Mucosa of rectum (tissue), 2 donors: Measurements from ENCODE around the gene NBAS.

ENCODE experiments used
- H3K27ac ChIP-seq, 2 donors: one replicate each; pipeline ENCODE4 v1.7.0; 2013; ENCODE audit warnings: inconsistent platforms in 2 of 2, low read depth in 2 of 2, low read length in 2 of 2
- H3K27me3 ChIP-seq, 2 donors: one replicate each; pipeline ENCODE4 v1.7.0; 2013; ENCODE audit warnings: low read length in 2 of 2; ENCODE audit not compliant: control insufficient read depth in 2 of 2, insufficient read depth in 2 of 2
- H3K36me3 ChIP-seq, 2 donors: one replicate each; pipeline ENCODE4 v1.7.0; 2013; ENCODE audit warnings: low read length in 2 of 2; ENCODE audit not compliant: control insufficient read depth in 2 of 2, insufficient read depth in 2 of 2
- H3K4me1 ChIP-seq, 2 donors: one replicate each; pipeline ENCODE4 v1.7.0; 2013; ENCODE audit warnings: low read length in 2 of 2, mild to moderate bottlenecking in 1 of 2; ENCODE audit not compliant: control insufficient read depth in 2 of 2, insufficient read depth in 2 of 2
- H3K4me3 ChIP-seq, 2 donors: one replicate each; pipeline ENCODE4 v1.7.0; 2013; ENCODE audit warnings: low read length in 2 of 2
- H3K9ac ChIP-seq, 2 donors: one replicate each; pipeline ENCODE4 v1.7.0; 2013; ENCODE audit warnings: low read length in 2 of 2, low read depth in 1 of 2, mild to moderate bottlenecking in 1 of 2
- H3K9me3 ChIP-seq, 2 donors: one replicate each; pipeline ENCODE4 v1.7.0; 2013; ENCODE audit warnings: low read length in 2 of 2; ENCODE audit not compliant: control insufficient read depth in 2 of 2
- donor health status: healthy.
- donor health status: Normal muscosa, but diverticular disease.

NBAS gene

DNA sequence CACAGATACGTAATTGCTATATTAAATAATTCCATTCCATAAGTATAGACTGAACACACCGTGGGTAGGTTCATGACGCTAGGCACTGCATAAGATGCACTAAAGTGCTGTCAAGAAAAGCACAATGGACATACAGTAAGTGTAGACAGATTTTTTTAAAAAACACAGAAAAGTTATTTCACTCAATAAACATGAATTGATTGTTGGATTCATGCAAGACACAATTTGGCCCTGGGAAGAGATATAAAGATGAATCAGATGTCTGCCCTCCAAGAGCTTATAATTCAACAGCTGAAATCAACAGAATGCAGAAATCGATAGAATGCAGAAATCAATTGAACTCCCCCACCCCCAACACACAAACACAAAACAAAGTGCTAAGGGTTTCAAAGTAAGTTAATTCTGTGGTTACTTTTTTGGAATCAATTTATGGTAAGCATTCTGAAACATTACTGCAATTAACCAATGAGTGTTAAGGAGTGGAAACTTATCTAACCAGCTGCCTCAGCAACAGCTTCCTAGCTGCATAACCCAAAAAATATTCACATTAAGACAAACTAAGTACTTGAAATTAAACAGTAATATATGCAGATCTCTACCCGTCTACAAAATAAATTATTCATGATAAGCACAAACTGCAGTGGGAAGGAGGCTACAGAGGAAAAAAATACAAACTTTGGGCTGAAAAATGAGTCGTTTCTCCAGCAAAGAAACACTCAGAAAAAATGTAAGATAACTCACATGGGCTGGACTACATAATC, 1.6 kb downstream of the NBAS start:
- Histone ChIP-seq H3K4me1 (peaks cover 2 to 10% of the 10 kb centered on the region in 2 donors), H3K27ac (no peak overlapping the region), H3K36me3 (peaks cover 0 to 4% of the 10 kb centered on the region in 2 donors), H3K4me3 (peak overlapping the region in 1 of 2 donors; percentile 97), H3K9ac (peak overlapping the region in 1 of 2 donors; percentile 9), H3K27me3 (no peaks in the 10 kb centered on the region), H3K9me3 (no peaks in the 10 kb centered on the region)

DNA sequence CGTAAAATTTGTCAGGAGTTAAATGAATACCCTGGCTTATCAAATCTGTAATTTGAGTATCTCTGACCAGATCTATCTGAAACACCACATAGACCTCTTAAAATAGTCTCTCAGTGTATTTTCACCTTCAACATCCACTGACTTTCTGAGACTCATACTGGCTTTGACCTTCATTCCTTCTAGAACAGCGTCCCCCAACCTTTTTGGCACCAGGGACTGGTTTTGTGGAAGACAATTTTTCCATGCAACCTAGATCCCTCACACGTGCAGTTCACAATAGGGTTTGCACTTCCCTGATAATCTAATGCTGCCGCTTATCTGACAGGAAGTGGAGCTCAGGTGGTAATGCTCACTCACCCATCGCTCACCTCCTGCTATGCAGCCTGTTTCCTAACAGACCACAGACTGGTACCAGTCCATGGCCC, 3.2 kb downstream of the NBAS start:
- H3K4me1 ChIP-seq: peaks cover 2 to 10% of the 10 kb centered on the region in 2 donors
- peaks cover 0 to 4% of the 10 kb centered on the region in 2 donors for H3K36me3 ChIP-seq
- H3K27ac ChIP-seq: no peak overlapping the region
- H3K4me3 ChIP-seq: no peak overlapping the region
- H3K27me3 ChIP-seq: no peaks in the 10 kb centered on the region
- H3K9ac ChIP-seq: no peak overlapping the region
- H3K9me3 ChIP-seq: no peaks in the 10 kb centered on the region

DNA sequence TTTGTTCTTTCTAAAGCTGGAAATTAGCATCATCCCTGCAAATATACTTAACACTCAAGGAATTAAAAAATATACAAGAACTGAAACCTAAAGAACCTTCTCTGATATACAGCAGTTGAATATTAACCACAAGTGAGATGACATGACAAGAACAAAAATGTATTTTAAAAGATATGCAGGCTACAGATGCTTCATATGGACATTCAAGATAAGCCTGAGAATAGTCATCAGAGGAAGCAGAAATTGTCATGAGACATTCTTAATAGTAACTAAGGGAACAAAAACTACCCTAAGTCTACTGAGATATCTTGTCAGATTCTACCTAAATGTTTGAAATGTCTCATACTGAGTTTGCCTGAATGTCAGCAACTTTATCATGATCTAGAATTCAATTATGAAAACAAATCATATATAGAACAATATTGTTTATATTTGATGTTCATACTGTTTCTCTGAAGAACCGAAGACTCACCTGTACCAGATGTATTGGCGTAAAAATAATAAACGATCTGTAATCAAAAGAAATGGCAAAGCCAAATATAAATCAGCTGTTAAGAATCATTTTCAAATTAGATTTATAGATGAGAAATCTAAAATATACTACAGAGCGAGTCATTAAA, 4.7 kb downstream of the NBAS start:
- no peak overlapping the region for H3K27ac ChIP-seq
- H3K4me1 ChIP-seq: peaks cover 2 to 8% of the 10 kb centered on the region in 2 donors
- H3K9ac ChIP-seq: no peak overlapping the region
- no peaks in the 10 kb centered on the region for H3K9me3 ChIP-seq
- H3K36me3 ChIP-seq: peaks cover 3 to 4% of the 10 kb centered on the region in 2 donors
- H3K4me3 ChIP-seq: no peak overlapping the region
- no peaks in the 10 kb centered on the region for H3K27me3 ChIP-seq

DNA sequence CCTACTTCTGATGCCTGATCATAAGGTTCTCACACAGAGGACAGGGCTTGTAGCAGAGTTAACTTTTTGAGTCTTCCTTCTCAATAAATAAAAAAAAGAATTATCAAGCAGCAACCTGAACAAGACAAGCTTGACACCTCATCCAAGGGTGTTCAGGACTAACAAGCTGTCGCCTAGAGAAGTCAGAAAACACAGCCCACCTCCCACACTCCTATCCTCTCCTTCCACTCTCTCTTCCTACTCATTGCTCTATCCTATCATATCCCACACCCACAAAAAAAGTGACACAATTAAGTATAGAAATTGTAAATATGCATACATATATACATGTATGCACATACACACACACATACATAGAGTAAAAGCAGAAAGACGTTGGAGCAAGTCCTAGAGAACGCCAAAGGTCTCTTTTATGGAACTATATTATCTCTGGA, 5.4 kb downstream of the NBAS start:
- H3K4me3 ChIP-seq: no peak overlapping the region

DNA sequence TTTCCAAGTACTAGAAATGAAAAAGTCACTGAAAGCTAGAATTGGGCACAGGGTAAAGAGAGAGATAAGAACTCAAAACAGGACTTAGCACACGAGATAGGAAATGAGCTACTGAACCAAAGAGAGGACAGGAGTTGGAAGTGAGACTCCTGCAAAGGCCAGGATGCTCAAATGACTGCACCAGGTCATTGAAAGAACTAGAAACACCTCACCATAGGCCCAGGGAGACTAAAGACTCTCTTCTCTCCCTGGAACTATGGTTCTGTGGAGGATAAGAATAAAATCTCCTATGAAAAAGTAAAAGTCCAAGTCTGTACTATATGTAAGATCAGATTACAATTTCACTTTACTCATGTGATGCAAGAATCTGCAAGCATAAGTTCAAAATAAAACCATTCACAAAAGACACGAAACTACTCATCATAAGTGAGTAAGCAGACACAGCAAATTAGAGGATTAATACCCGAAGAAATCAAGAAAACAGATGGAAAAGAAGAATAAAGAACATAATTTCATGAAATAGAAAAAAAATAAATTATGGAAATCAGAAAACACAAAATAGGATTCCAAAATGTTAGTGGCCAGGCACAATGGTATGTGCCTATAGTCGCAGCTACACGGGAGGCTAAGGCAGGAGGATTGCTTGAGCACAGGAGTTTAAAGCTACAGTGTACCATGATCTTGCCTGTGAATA, 6.5 kb downstream of the NBAS start:
- Histone ChIP-seq H3K27me3 (no peaks in the 10 kb centered on the region), H3K9me3 (no peaks in the 10 kb centered on the region), H3K4me1 (peaks cover 0 to under 1% of the 10 kb centered on the region in 2 donors), H3K27ac (no peak overlapping the region), H3K36me3 (peaks cover 4% of the 10 kb centered on the region in 2 donors), H3K9ac (no peak overlapping the region), H3K4me3 (no peak overlapping the region)

More for the DNA sequence above, 5.4 kb downstream of the NBAS start:
- Histone ChIP-seq H3K27me3 (no peaks in the 10 kb centered on the region), H3K9ac (no peak overlapping the region), H3K4me1 (peaks cover 2 to 8% of the 10 kb centered on the region in 2 donors), H3K27ac (no peak overlapping the region), H3K9me3 (no peaks in the 10 kb centered on the region), H3K36me3 (peaks cover 4% of the 10 kb centered on the region in 2 donors)

DNA sequence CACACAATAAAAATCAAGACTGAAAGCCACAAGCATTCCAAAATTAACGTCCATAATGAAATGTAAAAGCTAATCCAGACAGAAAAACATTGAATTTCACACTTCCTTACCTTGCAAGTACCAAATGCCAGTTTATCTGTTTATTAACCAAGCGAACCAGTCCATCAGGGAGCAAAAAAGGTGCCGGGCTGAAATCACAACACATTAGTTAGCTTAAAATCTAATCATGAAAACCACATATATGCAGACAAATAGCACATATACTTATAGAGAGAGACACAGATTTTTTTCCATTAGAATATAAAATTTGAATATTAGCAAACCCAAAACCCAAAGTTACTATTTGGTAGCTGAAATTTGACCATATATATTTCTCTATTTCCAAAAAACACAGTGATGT, 7.2 kb downstream of the NBAS start:
- Histone ChIP-seq H3K4me1 (no peaks in the 10 kb centered on the region), H3K9me3 (no peaks in the 10 kb centered on the region), H3K9ac (no peak overlapping the region), H3K27ac (no peak overlapping the region), H3K4me3 (no peak overlapping the region), H3K27me3 (no peaks in the 10 kb centered on the region), H3K36me3 (peaks cover 4 to 8% of the 10 kb centered on the region in 2 donors)

DNA sequence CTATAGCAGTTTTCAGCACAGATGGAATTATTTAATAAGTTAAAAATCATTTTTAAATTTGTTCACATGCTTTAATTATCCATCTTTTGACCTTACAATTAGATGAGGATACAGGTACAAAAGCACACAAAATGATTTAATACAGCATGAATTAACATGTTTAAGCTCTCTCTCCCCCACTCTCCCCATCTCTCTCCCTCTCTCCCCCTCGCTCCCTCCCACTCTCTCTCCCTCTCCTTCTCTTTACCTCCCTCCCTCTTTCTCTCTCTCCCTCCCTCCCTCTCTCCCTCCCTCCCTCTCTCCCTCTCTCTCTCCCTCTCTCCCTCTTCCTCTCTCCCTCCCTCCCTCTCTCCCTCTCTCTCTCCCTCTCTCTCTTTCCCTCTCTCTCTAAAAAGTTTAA, 7.6 kb downstream of the NBAS start:
- H3K9me3 ChIP-seq: no peaks in the 10 kb centered on the region
- no peak overlapping the region for H3K9ac ChIP-seq
- H3K4me1 ChIP-seq: no peaks in the 10 kb centered on the region
- no peaks in the 10 kb centered on the region for H3K27me3 ChIP-seq
- peaks cover 4 to 8% of the 10 kb centered on the region in 2 donors for H3K36me3 ChIP-seq
- H3K27ac ChIP-seq: no peak overlapping the region
- no peak overlapping the region for H3K4me3 ChIP-seq

DNA sequence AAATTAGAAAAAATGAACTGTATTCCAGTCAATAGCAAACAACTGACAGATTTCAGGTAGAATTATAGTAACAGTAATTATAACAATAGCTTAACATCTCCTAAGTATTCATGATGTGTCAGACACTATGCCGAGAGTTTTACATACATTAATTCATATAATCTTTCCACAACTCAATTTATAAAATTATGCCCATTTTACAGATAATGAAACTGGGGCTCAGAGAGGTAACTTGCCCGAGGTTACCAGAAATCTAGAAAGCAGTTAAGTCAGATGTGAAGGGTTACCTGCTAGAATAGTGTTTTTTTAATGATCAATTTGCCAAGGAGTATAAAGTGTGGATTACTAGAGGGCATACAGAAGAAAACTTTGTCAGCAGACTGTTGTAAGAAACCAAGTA, 12.2 kb downstream of the NBAS start:
- H3K36me3 ChIP-seq: peaks cover 0 to 8% of the 10 kb centered on the region in 2 donors
- no peaks in the 10 kb centered on the region for H3K9me3 ChIP-seq
- H3K9ac ChIP-seq: no peak overlapping the region
- H3K27ac ChIP-seq: no peak overlapping the region
- H3K4me3 ChIP-seq: no peak overlapping the region
- no peaks in the 10 kb centered on the region for H3K27me3 ChIP-seq
- H3K4me1 ChIP-seq: no peaks in the 10 kb centered on the region

DNA sequence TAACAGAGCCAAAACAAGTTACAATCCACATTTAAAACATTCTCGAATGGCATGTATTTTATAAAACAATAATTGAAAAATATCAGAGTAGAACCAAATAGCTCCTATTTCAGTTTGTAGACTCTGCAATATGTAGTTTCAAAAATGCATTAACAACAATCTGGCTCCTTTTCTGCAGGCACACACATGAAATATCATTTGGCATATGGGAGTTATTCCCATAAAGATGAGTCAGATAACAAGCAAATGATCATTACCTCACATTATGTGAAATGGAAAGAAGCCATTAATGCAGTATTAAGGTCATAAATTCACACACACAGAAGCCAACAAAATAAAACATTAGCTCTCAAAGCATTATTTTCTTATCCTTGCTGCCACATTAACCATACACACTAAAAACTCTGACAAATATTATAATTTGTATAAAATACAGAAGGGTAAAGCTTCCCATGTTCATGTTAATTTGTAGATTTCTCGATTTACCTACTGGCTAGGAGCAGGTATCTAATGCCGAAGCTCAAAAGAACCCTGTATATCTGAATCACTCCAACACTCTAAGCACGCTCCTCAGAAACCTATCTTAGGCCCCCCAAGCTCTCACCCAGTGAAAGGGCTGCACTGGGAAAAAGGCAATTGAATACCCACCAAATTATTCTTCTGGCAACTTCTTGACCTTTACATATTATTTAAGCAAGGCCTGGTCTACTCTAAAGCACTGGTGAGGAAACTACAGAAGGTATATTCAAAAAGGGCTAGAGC, 13.8 kb downstream of the NBAS start:
- peaks cover 0 to 8% of the 10 kb centered on the region in 2 donors for H3K36me3 ChIP-seq
- no peak overlapping the region for H3K9ac ChIP-seq
- no peaks in the 10 kb centered on the region for H3K4me1 ChIP-seq
- H3K9me3 ChIP-seq: no peaks in the 10 kb centered on the region
- H3K27me3 ChIP-seq: no peaks in the 10 kb centered on the region
- no peak overlapping the region for H3K4me3 ChIP-seq
- no peak overlapping the region for H3K27ac ChIP-seq
